Small intestine (tissue), 16 donors: Measurements from ENCODE around the gene PLEKHM1. TPM values are rescaled to one million over a fixed set of nuclear protein-coding genes. Genes with fewer than 3 reads are reported as not detected.
"Not testable (repeated sequence)": the region's sequence is repeated elsewhere in the genome, so short reads cannot be mapped to it uniquely, and the experiment has no call there.

Experiments
- DNase-seq, 2 donors: peaks; one replicate each; pipeline versions ENCODE4 v3.0.0 to v3.0.0-alpha.2; 2013
- FAIRE-seq: peaks from 2 replicates; lab custom pipeline; 2012; peaks lifted over from hg19 to GRCh38; lab: Jason Lieb, UNC
- H3K27ac ChIP-seq, 3 donors: one replicate each; pipeline ENCODE4 v1.5.1; 2013; ENCODE audit warnings: low read length in 2 of 3, mild to moderate bottlenecking in 2 of 3, control low read depth in 1 of 3, inconsistent platforms in 1 of 3, low read depth in 1 of 3, moderate library complexity in 1 of 3
- H3K27me3 ChIP-seq, 3 donors: one replicate each; pipeline ENCODE4 v1.6.1; 2013; ENCODE audit warnings: low read length in 3 of 3, inconsistent platforms in 1 of 3; ENCODE audit not compliant: control insufficient read depth in 3 of 3, insufficient read depth in 3 of 3
- H3K36me3 ChIP-seq, 3 donors: one replicate each; pipeline ENCODE4 v1.6.1; 2013; ENCODE audit warnings: low read length in 3 of 3, inconsistent platforms in 1 of 3, low read depth in 1 of 3, mild to moderate bottlenecking in 1 of 3, moderate library complexity in 1 of 3; ENCODE audit not compliant: control insufficient read depth in 3 of 3, insufficient read depth in 2 of 3
- H3K4me1 ChIP-seq, 3 donors: one replicate each; pipeline ENCODE4 v1.6.1; 2013; ENCODE audit warnings: low read length in 2 of 3, inconsistent platforms in 1 of 3, low read depth in 1 of 3, mild to moderate bottlenecking in 1 of 3, moderate library complexity in 1 of 3; ENCODE audit not compliant: control insufficient read depth in 3 of 3, insufficient read depth in 2 of 3
- H3K4me3 ChIP-seq, 3 donors: one replicate each; pipeline ENCODE4 v1.5.1; 2013; ENCODE audit warnings: low read length in 3 of 3, control low read depth in 1 of 3, inconsistent platforms in 1 of 3, low read depth in 1 of 3, mild to moderate bottlenecking in 1 of 3, moderate library complexity in 1 of 3
- H3K9me3 ChIP-seq, 2 donors: one replicate each; pipeline ENCODE4 v1.6.1; 2013; ENCODE audit warnings: low read depth in 1 of 2, low read length in 1 of 2; ENCODE audit not compliant: control insufficient read depth in 2 of 2, insufficient read depth in 1 of 2
- WGBS, 3 donors: extraction: QIAGEN DNeasy Blood & Tissue Kit; methylation state at CpG; one replicate each; pipeline ENCODE4 v1.1.7; 2013; 5-methylcytosine and 5-hydroxymethylcytosine counted together
- long read RNA-seq, 10 donors: transcript quantifications; one replicate each; lab custom pipeline, GENCODE V29; 2026
- polyA plus RNA-seq, 4 donors: library from polyadenylated mRNA; stranded (reverse) in 3 of 4; unstranded in 1 of 4; fragments of 200-250 nt in 3 of 4; fragments of 120-200 nt in 1 of 4; gene quantifications; one replicate each; pipeline versions ENCODE4 v1.2.1 to v1.2.3, GENCODE V29; 2013
- donor health status: healthy with polysubstance abuse.
- donor health status: control.
- donor health status: control.
- donor health status: Bipolar disorder and iron deficiency.
- donor health status: healthy.

The PLEKHM1 gene
- polyA plus RNA-seq, result 10 to 100 TPM; 12.2 to 21.6 (median 13.0) TPM
- long read RNA-seq, donor 1, result 0 reads
- long read RNA-seq, donor 2, full-length matches to known transcripts, result 1 of 1 reads
- long read RNA-seq, donor 2, partial matches to known transcripts, result 0 of 1 reads
- long read RNA-seq, donor 2, other reads (novel, unspliced or antisense), result 0 of 1 reads
- long read RNA-seq, donor 3, partial matches to known transcripts, result 0 of 1 reads
- long read RNA-seq, donor 3, other reads (novel, unspliced or antisense), result 0 of 1 reads
- long read RNA-seq, donor 4, result 0 reads
- long read RNA-seq, donor 5, result 0 reads
- long read RNA-seq, donor 6, full-length matches to known transcripts, result 4 of 4 reads
- long read RNA-seq, donor 6, partial matches to known transcripts, result 0 of 4 reads
- long read RNA-seq, donor 6, other reads (novel, unspliced or antisense), result 0 of 4 reads
- long read RNA-seq, donor 7, full-length matches to known transcripts, result 1 of 1 reads
- long read RNA-seq, donor 7, partial matches to known transcripts, result 0 of 1 reads
- long read RNA-seq, donor 7, other reads (novel, unspliced or antisense), result 0 of 1 reads
- long read RNA-seq, donor 8, result 0 reads
- long read RNA-seq, donor 9, result 0 reads
- long read RNA-seq, donor 10, full-length matches to known transcripts, result 1 of 1 reads
- long read RNA-seq, donor 10, partial matches to known transcripts, result 0 of 1 reads
- long read RNA-seq, donor 10, other reads (novel, unspliced or antisense), result 0 of 1 reads

GRCh38 chr17:45490615-45491433 is at the start of gene PLEKHM1:
PLEKHM1 (minus strand) TSS chr17:45490721; CDS start chr17:45482484, 8,237 bp downstream.
- H3K4me1 ChIP-seq, H3K36me3 ChIP-seq, H3K27me3 ChIP-seq, FAIRE-seq, H3K9me3 ChIP-seq: not testable (repeated sequence)
- H3K4me3 ChIP-seq, result peak within 1 kb of the TSS; percentile 46 to 72 (median 60)
- H3K27ac ChIP-seq, result peak within 1 kb of the TSS; percentile 68 to 90 (median 70)
- 0 to 1% (median 1%) methylated on average over 30 to 57 of the region's 59 CpGs for WGBS, 3 donors
- peak; percentile 76 to 88 for DNase-seq

GRCh38 chr17:45538168-45538567 is 47.6 kb upstream of the PLEKHM1 start:
- H3K4me1 ChIP-seq, result not testable (repeated sequence)

GRCh38 chr17:45506072-45506471 is 15.6 kb upstream of the PLEKHM1 start:
- not testable (repeated sequence) for H3K27ac ChIP-seq, DNase-seq, H3K36me3 ChIP-seq, H3K4me1 ChIP-seq, FAIRE-seq, H3K4me3 ChIP-seq, H3K9me3 ChIP-seq, H3K27me3 ChIP-seq
- 52 to 80% (median 77%) methylated on average over 3 of the region's 3 CpGs for WGBS, 3 donors

More at GRCh38 chr17:45538168-45538567, 47.6 kb upstream of the PLEKHM1 start:
- H3K27me3 ChIP-seq, H3K27ac ChIP-seq, FAIRE-seq, H3K4me3 ChIP-seq, H3K9me3 ChIP-seq, H3K36me3 ChIP-seq, DNase-seq: not testable (repeated sequence)
- WGBS, 3 donors, result 90 to 98% (median 96%) methylated on average over 6 of the region's 7 CpGs

- not testable (repeated sequence) for H3K27ac ChIP-seq, H3K36me3 ChIP-seq, DNase-seq, H3K4me1 ChIP-seq, FAIRE-seq, H3K27me3 ChIP-seq, H3K9me3 ChIP-seq, H3K4me3 ChIP-seq
- 84 to 89% (median 88%) methylated on average over 3 of the region's 3 CpGs for WGBS, 3 donors
Observed at GRCh38 chr17:45505183-45505582, 14.7 kb upstream of the PLEKHM1 start.

- not testable (repeated sequence) for H3K9me3 ChIP-seq, H3K27ac ChIP-seq, DNase-seq, FAIRE-seq, H3K4me3 ChIP-seq, H3K36me3 ChIP-seq, H3K4me1 ChIP-seq, H3K27me3 ChIP-seq
- 23 to 26% (median 24%) methylated on average over 24 to 30 of the region's 33 CpGs for WGBS, 3 donors
Observed at GRCh38 chr17:45501092-45501707, 10.7 kb upstream of the PLEKHM1 start.

GRCh38 chr17:45500478-45500877 is 10.0 kb upstream of the PLEKHM1 start:
- WGBS, 3 donors, result 74 to 85% (median 83%) methylated on average over 1 of the region's 2 CpGs
- not testable (repeated sequence) for H3K27me3 ChIP-seq, FAIRE-seq, H3K36me3 ChIP-seq, DNase-seq, H3K4me3 ChIP-seq, H3K4me1 ChIP-seq, H3K9me3 ChIP-seq, H3K27ac ChIP-seq

- not testable (repeated sequence) for H3K4me1 ChIP-seq, H3K36me3 ChIP-seq, DNase-seq, FAIRE-seq, H3K9me3 ChIP-seq, H3K27me3 ChIP-seq, H3K4me3 ChIP-seq, H3K27ac ChIP-seq
- 83 to 94% (median 85%) methylated on average over 3 of the region's 3 CpGs for WGBS, 3 donors
Observed at GRCh38 chr17:45499208-45499607, 8.7 kb upstream of the PLEKHM1 start.

- not testable (repeated sequence) for FAIRE-seq, H3K27me3 ChIP-seq, H3K27ac ChIP-seq, DNase-seq, H3K9me3 ChIP-seq, H3K36me3 ChIP-seq, H3K4me1 ChIP-seq, H3K4me3 ChIP-seq
- 59 to 88% (median 77%) methylated on average over 5 of the region's 6 CpGs for WGBS, 3 donors
Observed at GRCh38 chr17:45498377-45498776, 7.9 kb upstream of the PLEKHM1 start.
